Choroid plexus epithelial cell (primary cell): Measurements from ENCODE around the gene SPINK14.

ENCODE experiments used
- DNase-seq: peaks from one replicate; pipeline ENCODE4 v3.0.0-alpha.2; 2010; ENCODE audit warnings: low read depth
- H3K4me3 ChIP-seq: 2 replicates; pipeline ENCODE4 v1.5.1; 2011; ENCODE audit warnings: low read depth, mild to moderate bottlenecking, control low read depth, low read length, moderate library complexity
- CTCF ChIP-seq: conservative IDR thresholded peaks from 2 replicates; pipeline ENCODE4 v1.5.1; 2011; ENCODE audit warnings: low read depth, mild to moderate bottlenecking, control low read depth, inconsistent platforms, low read length, moderate library complexity

The SPINK14 gene

GRCh38 chr5:148168246-148168645 is at the start of gene SPINK14:
TSS of gene SPINK14 (plus strand) at chr5:148168546. CDS start at chr5:148169733, 1,187 bp downstream.
- no peak within 1 kb of the TSS for H3K4me3 ChIP-seq
- TF ChIP-seq CTCF, result no peak
- no peak for DNase-seq

- no peak for TF ChIP-seq CTCF
- no peak for DNase-seq
- no peak overlapping the region for H3K4me3 ChIP-seq
These were observed 48.0 kb upstream of the SPINK14 start for GRCh38 chr5:148120317-148120716.

GRCh38 chr5:148125641-148126040 is 42.7 kb upstream of the SPINK14 start:
- DNase-seq, result peak; percentile 37
- peak; percentile 35 for TF ChIP-seq CTCF
- no peak overlapping the region for H3K4me3 ChIP-seq

- TF ChIP-seq CTCF, result no peak
- H3K4me3 ChIP-seq, result no peak overlapping the region
- DNase-seq, result no peak
These were observed 33.0 kb upstream of the SPINK14 start for GRCh38 chr5:148135091-148136048.

- no peak for TF ChIP-seq CTCF
- H3K4me3 ChIP-seq, result no peak overlapping the region
- DNase-seq, result no peak
These were observed 27.5 kb upstream of the SPINK14 start for GRCh38 chr5:148140846-148141245.

GRCh38 chr5:148141645-148142044 is 26.7 kb upstream of the SPINK14 start:
- TF ChIP-seq CTCF, result no peak
- no peak for DNase-seq
- H3K4me3 ChIP-seq, result no peak overlapping the region

DNA sequence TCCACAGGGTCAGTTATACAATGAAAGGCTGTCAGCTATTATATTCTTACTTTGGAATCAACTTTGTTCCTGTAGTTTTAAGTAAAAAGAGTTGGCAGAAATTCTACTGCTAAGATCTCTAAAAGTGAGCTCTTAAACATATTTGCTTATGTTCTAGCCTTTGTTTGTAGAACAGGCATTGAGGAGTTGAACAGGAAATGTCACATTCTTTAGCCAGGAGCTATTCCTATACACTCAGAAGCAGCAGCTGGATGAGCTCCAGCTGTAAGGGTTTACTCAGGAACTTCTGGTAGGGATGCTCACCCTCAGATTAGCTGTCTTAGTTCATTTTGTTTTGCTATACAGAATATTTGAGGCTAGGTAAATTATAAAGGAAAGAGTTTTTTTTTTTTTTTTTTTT is 22.4 kb upstream of the SPINK14 start:
- no peak for TF ChIP-seq CTCF
- peak; percentile 42 for DNase-seq

More for the DNA sequence above, 22.4 kb upstream of the SPINK14 start:
- no peak overlapping the region for H3K4me3 ChIP-seq
